ENCODE results near the gene ZSCAN22. TPM values are rescaled to one million over a fixed set of nuclear protein-coding genes. Genes with fewer than 3 reads are reported as not detected.
A peak's percentile ranks its signal among the peaks of the same experiment; 100 is the strongest.
"Not testable (repeated sequence)": the region's sequence is repeated elsewhere in the genome, so short reads cannot be mapped to it uniquely, and the experiment has no call there.

The ZSCAN22 gene
- total RNA-seq, 2 donors from 2014 or later: 3.0 to 3.7 TPM

DNA sequence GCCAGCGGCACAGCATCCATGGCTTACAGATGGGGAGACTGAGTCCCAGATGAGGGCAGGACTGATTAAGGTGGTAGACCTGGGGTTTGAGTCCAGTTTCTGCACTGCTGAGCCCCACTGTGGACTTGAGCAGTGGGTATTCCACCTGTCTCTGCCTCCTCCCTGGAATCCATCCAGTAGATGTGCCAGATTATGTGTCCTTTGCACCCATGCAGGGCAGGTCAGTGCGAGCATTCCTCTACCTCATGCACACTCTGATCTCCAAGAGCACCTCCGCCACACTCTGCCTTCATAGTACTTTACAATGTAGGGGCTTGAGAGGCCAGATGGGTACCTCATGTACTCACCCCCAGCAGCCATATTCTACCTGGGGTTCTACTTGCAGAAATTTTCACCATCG lies 10.0 kb downstream of the ZSCAN22 start:
- TF ChIP-seq, protein P1, sequence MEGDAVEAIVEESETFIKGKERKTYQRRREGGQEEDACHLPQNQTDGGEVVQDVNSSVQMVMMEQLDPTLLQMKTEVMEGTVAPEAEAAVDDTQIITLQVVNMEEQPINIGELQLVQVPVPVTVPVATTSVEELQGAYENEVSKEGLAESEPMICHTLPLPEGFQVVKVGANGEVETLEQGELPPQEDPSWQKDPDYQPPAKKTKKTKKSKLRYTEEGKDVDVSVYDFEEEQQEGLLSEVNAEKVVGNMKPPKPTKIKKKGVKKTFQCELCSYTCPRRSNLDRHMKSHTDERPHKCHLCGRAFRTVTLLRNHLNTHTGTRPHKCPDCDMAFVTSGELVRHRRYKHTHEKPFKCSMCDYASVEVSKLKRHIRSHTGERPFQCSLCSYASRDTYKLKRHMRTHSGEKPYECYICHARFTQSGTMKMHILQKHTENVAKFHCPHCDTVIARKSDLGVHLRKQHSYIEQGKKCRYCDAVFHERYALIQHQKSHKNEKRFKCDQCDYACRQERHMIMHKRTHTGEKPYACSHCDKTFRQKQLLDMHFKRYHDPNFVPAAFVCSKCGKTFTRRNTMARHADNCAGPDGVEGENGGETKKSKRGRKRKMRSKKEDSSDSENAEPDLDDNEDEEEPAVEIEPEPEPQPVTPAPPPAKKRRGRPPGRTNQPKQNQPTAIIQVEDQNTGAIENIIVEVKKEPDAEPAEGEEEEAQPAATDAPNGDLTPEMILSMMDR (IDR thresholded peaks at IDR 0.05): no peak
- DNase-seq: no peak
- Histone ChIP-seq H3K9ac (ENCODE audit: low read depth in 2 of 2, low read length in 2 of 2) (no peak overlapping the region), H3K4me3 (no peak overlapping the region), H3K4me1 (no peaks in the 10 kb centered on the region), H3K9me3 (no peaks in the 10 kb centered on the region), H3K27me3 (no peaks in the 10 kb centered on the region), H3K27ac (no peak overlapping the region), H3K36me3 (no peaks in the 10 kb centered on the region)
- intact Hi-C loops (cut with DNase I): no loop called here

DNA sequence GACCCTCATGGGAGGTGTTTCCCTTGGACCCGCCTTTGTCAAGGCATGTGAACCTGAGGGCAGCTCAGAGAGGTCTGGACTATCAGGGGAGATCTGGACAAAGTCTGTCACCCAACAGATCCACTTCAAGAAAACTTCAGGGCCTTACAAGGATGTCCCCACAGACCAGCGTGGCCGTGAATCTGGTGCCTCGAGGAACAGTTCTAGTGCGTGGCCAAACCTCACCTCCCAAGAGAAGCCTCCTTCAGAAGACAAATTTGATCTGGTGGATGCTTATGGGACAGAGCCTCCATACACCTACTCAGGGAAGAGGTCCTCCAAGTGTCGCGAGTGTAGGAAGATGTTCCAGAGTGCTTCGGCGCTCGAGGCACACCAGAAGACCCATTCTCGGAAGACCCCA lies 11.5 kb downstream of the ZSCAN22 start:
- no peak overlapping the region for H3K9ac ChIP-seq (ENCODE audit: low read depth in 2 of 2, low read length in 2 of 2)
- H3K4me1 ChIP-seq: no peaks in the 10 kb centered on the region
- no peak for DNase-seq
- TF ChIP-seq, protein P1 (IDR thresholded peaks at IDR 0.05): no peak
- intact Hi-C loops (cut with DNase I): no loop called here
- H3K27ac ChIP-seq: no peak overlapping the region
- H3K27me3 ChIP-seq: no peaks in the 10 kb centered on the region
- H3K9me3 ChIP-seq: no peaks in the 10 kb centered on the region
- H3K36me3 ChIP-seq: no peaks in the 10 kb centered on the region
- no peak overlapping the region for H3K4me3 ChIP-seq

DNA sequence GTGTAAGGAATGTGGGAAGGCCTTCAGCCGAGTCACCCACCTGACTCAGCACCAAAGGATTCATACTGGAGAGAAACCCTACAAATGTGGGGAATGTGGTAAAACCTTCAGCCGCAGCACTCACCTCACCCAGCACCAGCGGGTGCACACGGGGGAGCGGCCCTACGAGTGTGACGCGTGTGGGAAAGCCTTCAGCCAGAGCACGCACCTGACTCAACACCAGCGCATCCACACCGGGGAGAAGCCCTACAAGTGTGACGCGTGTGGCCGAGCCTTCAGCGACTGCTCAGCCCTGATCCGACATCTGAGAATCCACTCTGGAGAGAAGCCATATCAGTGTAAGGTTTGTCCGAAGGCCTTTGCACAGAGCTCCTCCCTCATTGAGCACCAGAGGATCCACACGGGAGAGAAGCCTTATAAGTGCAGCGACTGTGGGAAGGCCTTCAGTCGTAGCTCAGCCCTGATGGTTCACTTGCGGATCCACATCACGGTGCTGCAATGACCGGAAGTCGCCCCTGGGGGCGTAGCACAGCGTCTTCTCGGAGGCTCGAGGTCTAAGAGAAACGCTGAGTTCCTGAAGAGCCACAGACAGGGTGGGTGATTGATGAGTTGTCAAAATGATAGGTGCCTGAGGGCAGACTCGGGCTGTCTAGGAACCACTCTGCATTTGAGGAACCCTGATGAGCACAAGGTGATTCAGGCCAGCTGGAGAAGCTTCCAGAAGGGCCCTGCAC lies 12.2 kb downstream of the ZSCAN22 start:
- Histone ChIP-seq H3K4me3 (no peak overlapping the region), H3K9ac (ENCODE audit: low read depth in 2 of 2, low read length in 2 of 2) (no peak overlapping the region), H3K9me3 (no peaks in the 10 kb centered on the region), H3K36me3 (no peaks in the 10 kb centered on the region), H3K27me3 (no peaks in the 10 kb centered on the region), H3K27ac (no peak overlapping the region), H3K4me1 (no peaks in the 10 kb centered on the region)
- intact Hi-C loops (cut with DNase I): no loop called here
- DNase-seq: no peak
- TF ChIP-seq, protein P1 (IDR thresholded peaks at IDR 0.05): no peak

DNA sequence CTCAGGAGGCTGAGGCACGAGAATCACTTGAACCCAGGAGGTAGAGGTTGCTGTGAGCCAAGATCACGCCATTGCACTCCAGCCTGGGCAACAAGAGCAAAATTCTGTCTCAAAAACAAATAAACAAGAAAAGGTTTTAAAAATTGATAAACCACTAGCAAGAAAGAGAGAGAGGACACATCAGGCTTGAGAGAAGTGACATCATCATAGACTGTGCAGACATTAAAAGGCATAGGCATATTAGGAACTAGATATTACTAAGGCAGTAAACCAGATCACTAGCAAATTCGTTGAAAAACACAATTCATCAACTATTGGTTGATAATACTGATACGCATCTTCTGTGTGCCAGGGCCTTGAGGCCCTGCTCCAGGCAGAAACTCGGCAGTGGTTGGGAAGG lies 18.8 kb downstream of the ZSCAN22 start:
- no peak for DNase-seq
- Histone ChIP-seq H3K36me3 (no peaks in the 10 kb centered on the region), H3K4me1 (no peaks in the 10 kb centered on the region), H3K9ac (ENCODE audit: low read depth in 2 of 2, low read length in 2 of 2) (no peak overlapping the region), H3K9me3 (no peaks in the 10 kb centered on the region), H3K4me3 (no peak overlapping the region), H3K27me3 (peaks cover 14% of the 10 kb centered on the region), H3K27ac (no peak overlapping the region)
- TF ChIP-seq, protein P1 (IDR thresholded peaks at IDR 0.05): no peak
- intact Hi-C loops (cut with DNase I): no loop called here

DNA sequence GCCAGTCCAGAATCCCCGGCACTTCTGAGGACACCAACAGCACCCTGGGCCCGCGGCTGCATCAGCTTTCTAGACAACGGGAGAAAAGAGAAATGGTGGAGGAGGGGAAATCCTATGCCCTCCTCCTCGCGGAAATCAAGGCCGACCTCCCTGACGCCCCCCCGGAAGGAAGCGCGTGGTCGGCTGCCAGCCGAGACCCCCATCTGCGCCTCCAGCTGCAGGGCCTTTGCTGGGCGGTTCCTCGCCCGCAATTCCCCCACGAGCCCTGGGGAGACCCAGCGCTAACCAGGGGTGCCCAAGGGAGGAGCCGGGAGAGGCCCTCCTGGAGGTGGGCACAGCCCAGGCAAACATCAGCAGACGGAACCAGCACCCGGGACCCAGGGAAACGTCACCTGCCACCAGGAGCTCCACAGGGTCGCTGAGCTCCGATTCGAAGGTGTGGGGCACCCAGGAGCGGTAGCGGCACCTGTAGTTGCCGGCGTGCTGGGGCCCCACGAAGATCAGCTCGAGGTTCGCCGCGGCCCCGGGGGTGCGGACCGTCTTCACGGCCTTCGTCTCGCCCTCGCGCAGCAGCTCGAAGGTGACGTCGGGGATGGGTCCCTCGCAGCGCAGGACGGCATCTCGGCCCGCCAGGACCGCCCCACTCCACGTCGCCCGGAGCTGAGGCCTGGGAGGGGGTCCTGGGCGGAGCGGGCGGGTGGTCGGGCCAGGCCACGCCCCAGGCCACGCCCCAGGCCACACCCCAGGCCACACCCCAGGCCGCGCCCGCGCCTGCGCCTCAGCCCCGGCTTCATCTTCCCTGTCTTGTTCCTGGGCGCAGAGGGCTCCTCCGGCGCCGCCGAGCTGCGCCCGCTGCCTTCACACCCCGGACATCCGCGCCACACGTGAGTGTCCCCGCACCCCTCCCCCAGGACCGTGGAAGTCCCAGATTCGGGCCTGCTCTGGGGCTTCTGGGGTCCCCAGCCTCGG lies 20.5 kb downstream of the ZSCAN22 start:
- intact Hi-C loops (cut with DNase I): no loop called here
- Histone ChIP-seq H3K27ac (peak overlapping the region; percentile 36), H3K4me1 (no peaks in the 10 kb centered on the region), H3K27me3 (peaks cover 14% of the 10 kb centered on the region), H3K9me3 (no peaks in the 10 kb centered on the region), H3K36me3 (no peaks in the 10 kb centered on the region), H3K4me3 (peak overlapping the region; percentile 48), H3K9ac (ENCODE audit: low read depth in 2 of 2, low read length in 2 of 2) (peak overlapping the region; percentile 40 to 66)
- TF ChIP-seq, protein P1 (IDR thresholded peaks at IDR 0.05): no peak
- DNase-seq: peak; percentile 37

DNA sequence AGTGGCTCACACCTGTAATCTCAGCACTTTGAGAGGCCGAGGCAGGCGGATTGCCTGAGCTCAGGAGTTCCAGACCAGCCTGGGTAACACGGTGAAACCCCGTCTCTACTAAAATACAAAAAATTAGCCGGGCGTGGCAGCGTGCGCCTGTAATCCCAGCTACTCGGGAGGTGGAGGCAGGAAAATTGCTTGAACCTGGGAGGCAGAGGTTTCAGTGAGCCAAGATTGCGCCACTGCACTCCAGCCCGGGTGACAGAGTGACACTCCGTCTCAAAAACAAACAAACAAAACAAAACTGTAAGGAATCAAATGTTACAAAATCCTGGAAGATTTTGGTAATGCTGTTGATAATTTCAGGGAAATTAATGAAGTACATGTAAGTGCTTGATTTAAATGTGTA lies 21.3 kb downstream of the ZSCAN22 start:
- peaks cover 14% of the 10 kb centered on the region for H3K27me3 ChIP-seq
- H3K9me3 ChIP-seq; H3K4me1 ChIP-seq; DNase-seq; H3K36me3 ChIP-seq; intact Hi-C loops (cut with DNase I): not testable (repeated sequence)
- H3K4me3 ChIP-seq: peak overlapping the region; percentile 48
- H3K9ac ChIP-seq (ENCODE audit: low read depth in 2 of 2, low read length in 2 of 2): peak overlapping the region; percentile 40 to 51
- peak overlapping the region; percentile 36 for H3K27ac ChIP-seq
